SK-N-SH (cell line): ENCODE measurements around the gene LRRC15.

Source experiments
- EP300 ChIP-seq, 2 experiments: IDR thresholded peaks; 2 replicates each; pipeline versions ENCODE4 v1.4.0 to v1.6.1; 2012; ENCODE audit warnings: borderline replicate concordance in 1 of 2, low read depth in 1 of 2, low read length in 1 of 2
- FOSL2 ChIP-seq: IDR thresholded peaks from 2 replicates; pipeline ENCODE4 v1.4.0; 2012; ENCODE audit warnings: low read depth, mild to moderate bottlenecking, moderate library complexity, borderline replicate concordance
- GABPA ChIP-seq: IDR thresholded peaks from 2 replicates; pipeline ENCODE4 v1.4.0; 2012; ENCODE audit warnings: low read depth, mild to moderate bottlenecking
- JUND ChIP-seq: IDR thresholded peaks from 2 replicates; pipeline ENCODE4 v1.4.0; 2012
- MEF2A ChIP-seq: IDR thresholded peaks from 2 replicates; pipeline ENCODE4 v1.4.0; 2012; ENCODE audit warnings: low read depth, borderline replicate concordance
- POLR2AphosphoS5 ChIP-seq: IDR thresholded peaks from 2 replicates; pipeline ENCODE4 v1.6.1; 2012; ENCODE audit warnings: low read depth, low read length
- RFX5 ChIP-seq: IDR thresholded peaks from 2 replicates; pipeline ENCODE4 v1.6.1; 2012; ENCODE audit warnings: mild to moderate bottlenecking, improper control_type of control experiment, low read length
- RXRA ChIP-seq: IDR thresholded peaks from 2 replicates; pipeline ENCODE4 v1.4.0; 2012; ENCODE audit warnings: low read depth, mild to moderate bottlenecking, borderline replicate concordance
- SIN3A ChIP-seq: IDR thresholded peaks from 2 replicates; pipeline ENCODE4 v1.6.1; 2012; ENCODE audit warnings: low read depth, mild to moderate bottlenecking, low read length, moderate library complexity, borderline replicate concordance
- TAF1 ChIP-seq: IDR thresholded peaks from 2 replicates; pipeline ENCODE4 v1.6.1; 2012; ENCODE audit warnings: low read depth, mild to moderate bottlenecking, low read length, moderate library complexity, borderline replicate concordance
- YY1 ChIP-seq: IDR thresholded peaks from 2 replicates; pipeline ENCODE4 v1.4.0; 2012; ENCODE audit warnings: low read depth, mild to moderate bottlenecking
- TF ChIP-seq, protein P1 (sequence below): fragments of 200-600 bp; sonication (generic); IDR thresholded peaks from 2 replicates; pipeline ENCODE4 v1.6.1; 2017; ENCODE audit warnings: antibody characterized with exemption, mild to moderate bottlenecking, moderate library complexity
- TF ChIP-seq, protein P2 (sequence below): IDR thresholded peaks from 2 replicates; pipeline ENCODE4 v1.4.0; 2012; ENCODE audit warnings: low read depth, borderline replicate concordance

DNA sequence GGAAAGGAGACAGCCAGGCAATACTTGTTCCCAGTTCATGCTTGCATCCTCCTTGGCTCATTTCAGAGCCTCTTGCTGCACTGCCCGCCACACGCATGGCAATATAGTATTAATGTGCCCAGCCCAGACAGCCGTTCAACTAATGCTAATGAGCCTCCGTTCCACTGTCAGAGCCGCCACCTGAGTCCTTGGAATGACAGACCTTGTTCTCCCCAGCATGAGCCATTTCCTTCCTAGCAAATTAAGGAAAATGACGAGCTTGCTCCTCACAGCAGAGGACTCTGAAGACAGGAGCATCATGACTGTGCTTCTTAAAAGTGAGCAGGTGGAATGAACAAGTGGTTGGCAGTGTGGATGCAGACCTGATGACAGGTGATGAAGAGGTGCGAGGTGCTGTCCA lies 10.8 kb upstream of the LRRC15 start:
- TF ChIP-seq, protein P1, sequence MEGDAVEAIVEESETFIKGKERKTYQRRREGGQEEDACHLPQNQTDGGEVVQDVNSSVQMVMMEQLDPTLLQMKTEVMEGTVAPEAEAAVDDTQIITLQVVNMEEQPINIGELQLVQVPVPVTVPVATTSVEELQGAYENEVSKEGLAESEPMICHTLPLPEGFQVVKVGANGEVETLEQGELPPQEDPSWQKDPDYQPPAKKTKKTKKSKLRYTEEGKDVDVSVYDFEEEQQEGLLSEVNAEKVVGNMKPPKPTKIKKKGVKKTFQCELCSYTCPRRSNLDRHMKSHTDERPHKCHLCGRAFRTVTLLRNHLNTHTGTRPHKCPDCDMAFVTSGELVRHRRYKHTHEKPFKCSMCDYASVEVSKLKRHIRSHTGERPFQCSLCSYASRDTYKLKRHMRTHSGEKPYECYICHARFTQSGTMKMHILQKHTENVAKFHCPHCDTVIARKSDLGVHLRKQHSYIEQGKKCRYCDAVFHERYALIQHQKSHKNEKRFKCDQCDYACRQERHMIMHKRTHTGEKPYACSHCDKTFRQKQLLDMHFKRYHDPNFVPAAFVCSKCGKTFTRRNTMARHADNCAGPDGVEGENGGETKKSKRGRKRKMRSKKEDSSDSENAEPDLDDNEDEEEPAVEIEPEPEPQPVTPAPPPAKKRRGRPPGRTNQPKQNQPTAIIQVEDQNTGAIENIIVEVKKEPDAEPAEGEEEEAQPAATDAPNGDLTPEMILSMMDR = no peak
- TF ChIP-seq RXRA (no peak), JUND (no peak), POLR2AphosphoS5 (no peak), MEF2A (no peak), TAF1 (no peak), FOSL2 (no peak), SIN3A (no peak), YY1 (no peak), RFX5 (no peak), EP300 (IDR thresholded peaks at IDR 0.05; ENCODE audit: borderline replicate concordance in 1 of 2, low read depth in 1 of 2, low read length in 1 of 2) (no peak), GABPA (no peak)
- TF ChIP-seq, protein P2, sequence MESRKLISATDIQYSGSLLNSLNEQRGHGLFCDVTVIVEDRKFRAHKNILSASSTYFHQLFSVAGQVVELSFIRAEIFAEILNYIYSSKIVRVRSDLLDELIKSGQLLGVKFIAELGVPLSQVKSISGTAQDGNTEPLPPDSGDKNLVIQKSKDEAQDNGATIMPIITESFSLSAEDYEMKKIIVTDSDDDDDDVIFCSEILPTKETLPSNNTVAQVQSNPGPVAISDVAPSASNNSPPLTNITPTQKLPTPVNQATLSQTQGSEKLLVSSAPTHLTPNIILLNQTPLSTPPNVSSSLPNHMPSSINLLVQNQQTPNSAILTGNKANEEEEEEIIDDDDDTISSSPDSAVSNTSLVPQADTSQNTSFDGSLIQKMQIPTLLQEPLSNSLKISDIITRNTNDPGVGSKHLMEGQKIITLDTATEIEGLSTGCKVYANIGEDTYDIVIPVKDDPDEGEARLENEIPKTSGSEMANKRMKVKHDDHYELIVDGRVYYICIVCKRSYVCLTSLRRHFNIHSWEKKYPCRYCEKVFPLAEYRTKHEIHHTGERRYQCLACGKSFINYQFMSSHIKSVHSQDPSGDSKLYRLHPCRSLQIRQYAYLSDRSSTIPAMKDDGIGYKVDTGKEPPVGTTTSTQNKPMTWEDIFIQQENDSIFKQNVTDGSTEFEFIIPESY = no peak
